ENCODE measurements around the gene PRDM16. TPM values are rescaled to one million over a fixed set of nuclear protein-coding genes. Genes with fewer than 3 reads are reported as not detected.
"Not testable (repeated sequence)": the region's sequence is repeated elsewhere in the genome, so short reads cannot be mapped to it uniquely, and the experiment has no call there.

The PRDM16 gene
- total and polyA plus RNA-seq, 5 experiments from 2014 or later, result not detected

DNA sequence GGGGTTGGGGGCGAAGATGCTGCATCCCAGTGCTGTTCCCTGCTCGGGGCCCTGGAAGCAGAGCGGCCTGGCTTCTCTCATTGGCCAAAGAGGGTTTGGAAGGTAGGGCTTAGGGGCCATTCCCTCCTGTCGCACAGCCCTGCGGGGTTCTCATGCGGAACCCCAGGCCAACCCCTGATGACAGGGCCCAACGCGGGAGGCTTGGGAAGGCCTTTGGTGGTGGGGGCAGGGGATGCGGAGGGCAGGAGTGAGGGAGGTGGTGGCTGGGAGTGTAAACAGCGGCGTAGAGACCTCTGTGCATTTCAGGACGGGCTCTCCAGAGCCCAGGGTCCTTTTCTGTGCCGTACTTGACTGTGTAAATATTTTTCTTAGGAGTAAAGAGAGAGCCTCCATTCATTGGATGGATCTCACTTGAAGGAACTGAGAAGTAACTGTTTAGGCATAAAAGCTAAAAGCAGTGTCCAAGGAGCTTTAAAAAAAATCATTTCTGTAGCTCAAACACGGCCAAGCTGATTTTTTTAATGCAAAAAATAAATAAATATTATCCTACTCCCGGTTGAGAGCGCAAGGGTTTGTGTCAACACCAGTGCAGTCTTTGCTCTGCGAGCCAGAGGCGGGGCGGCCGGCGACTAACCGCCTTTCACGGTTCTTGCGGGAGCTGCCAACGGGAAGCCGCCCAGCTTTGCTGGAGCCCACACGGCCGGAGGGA lies 169.1 kb downstream of the PRDM16 start:
- POLR2A ChIA-PET, result no interaction called here

GRCh38 chr1:3238703-3239278 lies 169.8 kb downstream of the PRDM16 start:
- DNase-seq (no peak), ATAC-seq (no peak)
- POLR2A ChIA-PET, result no interaction called here
- no peak overlapping the region for H3K27ac Mint-ChIP-seq
- no peak overlapping the region for H3K4me3 Mint-ChIP-seq
- H3K27me3 Mint-ChIP-seq, result peaks cover 0 to 7% (median 0%) of the 10 kb centered on the region in 5 donors
- no peaks in the 10 kb centered on the region for H3K9me3 Mint-ChIP-seq
- no peaks in the 10 kb centered on the region for H3K36me3 Mint-ChIP-seq
- no peaks in the 10 kb centered on the region for H3K4me1 Mint-ChIP-seq

More for the DNA sequence above, 169.1 kb downstream of the PRDM16 start:
- no peak for DNase-seq
- no peaks in the 10 kb centered on the region for H3K36me3 Mint-ChIP-seq
- no peak overlapping the region for H3K27ac Mint-ChIP-seq
- ATAC-seq, result no peak
- H3K9me3 Mint-ChIP-seq, result no peaks in the 10 kb centered on the region
- H3K4me3 Mint-ChIP-seq, result no peak overlapping the region
- no peaks in the 10 kb centered on the region for H3K4me1 Mint-ChIP-seq
- peaks cover 0 to 4% (median 0%) of the 10 kb centered on the region in 5 donors for H3K27me3 Mint-ChIP-seq

GRCh38 chr1:3239991-3240390 lies 171.0 kb downstream of the PRDM16 start:
- not testable (repeated sequence) for H3K27ac Mint-ChIP-seq

GRCh38 chr1:3240524-3241235 lies 171.7 kb downstream of the PRDM16 start:
- ATAC-seq, result no peak
- Mint-ChIP-seq H3K4me3 (no peak overlapping the region), H3K4me1 (no peaks in the 10 kb centered on the region), H3K9me3 (no peaks in the 10 kb centered on the region), H3K27ac (no peak overlapping the region), H3K36me3 (no peaks in the 10 kb centered on the region), H3K27me3 (peaks cover 0 to 7% (median 0%) of the 10 kb centered on the region in 5 donors)
- POLR2A ChIA-PET, result no interaction called here
- DNase-seq, result no peak

More at GRCh38 chr1:3239991-3240390, 171.0 kb downstream of the PRDM16 start:
- H3K36me3 Mint-ChIP-seq, ATAC-seq, H3K27me3 Mint-ChIP-seq, H3K4me1 Mint-ChIP-seq, H3K4me3 Mint-ChIP-seq, H3K9me3 Mint-ChIP-seq, DNase-seq, POLR2A ChIA-PET: not testable (repeated sequence)

DNA sequence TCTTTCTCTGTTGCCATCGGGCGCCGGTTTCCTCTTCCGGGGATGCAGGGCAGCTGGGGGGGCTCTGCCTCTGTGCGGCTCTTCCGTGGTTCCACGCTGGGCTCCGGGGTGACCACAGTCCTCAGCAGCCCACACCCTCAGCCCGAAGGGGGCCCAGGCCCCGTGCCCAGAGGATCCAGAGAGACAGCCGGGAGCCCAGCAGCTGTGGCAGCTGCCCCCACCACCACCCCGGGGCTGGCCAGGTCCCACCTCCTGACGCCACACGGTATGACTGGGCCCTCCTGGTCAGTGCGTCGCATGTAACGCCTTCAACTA lies 172.2 kb downstream of the PRDM16 start:
- H3K36me3 Mint-ChIP-seq, result no peaks in the 10 kb centered on the region
- H3K27me3 Mint-ChIP-seq, result peaks cover 0 to 10% (median 0%) of the 10 kb centered on the region in 5 donors
- POLR2A ChIA-PET, result no interaction called here
- ATAC-seq (no peak), DNase-seq (no peak)
- H3K4me1 Mint-ChIP-seq, result no peaks in the 10 kb centered on the region
- no peaks in the 10 kb centered on the region for H3K9me3 Mint-ChIP-seq
- no peak overlapping the region for H3K4me3 Mint-ChIP-seq
- no peak overlapping the region for H3K27ac Mint-ChIP-seq

DNA sequence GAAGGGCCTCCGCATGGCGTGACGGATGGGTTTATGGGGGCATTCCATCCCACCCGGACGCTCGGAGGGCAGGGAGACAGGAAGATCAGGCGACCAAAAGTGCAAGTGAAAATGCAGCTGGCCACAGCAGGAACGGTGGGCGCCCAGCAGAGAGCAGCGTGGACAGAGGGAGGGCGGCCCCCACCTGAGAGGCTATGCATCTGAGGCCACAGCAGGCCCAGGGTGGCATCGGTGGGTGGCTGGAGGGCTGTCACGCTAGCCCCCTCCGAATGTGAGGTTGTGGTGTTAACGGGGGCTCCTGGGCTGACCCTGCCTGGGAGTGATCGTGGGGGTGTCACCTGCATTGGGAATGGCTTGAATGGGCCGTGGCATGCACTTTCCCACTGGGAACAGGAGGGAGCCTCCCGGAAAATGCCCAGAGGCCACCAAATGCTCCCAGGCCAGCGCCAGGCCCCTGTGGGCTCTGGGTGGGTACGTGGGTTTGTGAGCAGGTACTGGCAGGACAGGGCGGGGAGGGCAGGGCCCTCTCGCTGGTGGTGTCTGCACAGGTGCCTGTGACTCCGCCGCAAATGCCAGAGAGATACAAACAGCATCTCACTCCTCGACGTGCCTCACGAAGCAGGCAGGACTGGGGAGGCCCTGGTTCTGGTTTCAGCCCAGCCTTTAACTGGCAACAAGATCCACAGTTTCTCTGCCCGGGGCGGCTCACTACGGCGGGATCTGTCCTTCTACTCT lies 172.8 kb downstream of the PRDM16 start:
- H3K4me3 Mint-ChIP-seq, result no peak overlapping the region
- DNase-seq (no peak), ATAC-seq (no peak)
- H3K36me3 Mint-ChIP-seq, result no peaks in the 10 kb centered on the region
- H3K27ac Mint-ChIP-seq, result no peak overlapping the region
- peaks cover under 1 to 10% (median 2%) of the 10 kb centered on the region in 5 donors for H3K27me3 Mint-ChIP-seq
- no peaks in the 10 kb centered on the region for H3K4me1 Mint-ChIP-seq
- POLR2A ChIA-PET, result no interaction called here
- no peaks in the 10 kb centered on the region for H3K9me3 Mint-ChIP-seq

DNA sequence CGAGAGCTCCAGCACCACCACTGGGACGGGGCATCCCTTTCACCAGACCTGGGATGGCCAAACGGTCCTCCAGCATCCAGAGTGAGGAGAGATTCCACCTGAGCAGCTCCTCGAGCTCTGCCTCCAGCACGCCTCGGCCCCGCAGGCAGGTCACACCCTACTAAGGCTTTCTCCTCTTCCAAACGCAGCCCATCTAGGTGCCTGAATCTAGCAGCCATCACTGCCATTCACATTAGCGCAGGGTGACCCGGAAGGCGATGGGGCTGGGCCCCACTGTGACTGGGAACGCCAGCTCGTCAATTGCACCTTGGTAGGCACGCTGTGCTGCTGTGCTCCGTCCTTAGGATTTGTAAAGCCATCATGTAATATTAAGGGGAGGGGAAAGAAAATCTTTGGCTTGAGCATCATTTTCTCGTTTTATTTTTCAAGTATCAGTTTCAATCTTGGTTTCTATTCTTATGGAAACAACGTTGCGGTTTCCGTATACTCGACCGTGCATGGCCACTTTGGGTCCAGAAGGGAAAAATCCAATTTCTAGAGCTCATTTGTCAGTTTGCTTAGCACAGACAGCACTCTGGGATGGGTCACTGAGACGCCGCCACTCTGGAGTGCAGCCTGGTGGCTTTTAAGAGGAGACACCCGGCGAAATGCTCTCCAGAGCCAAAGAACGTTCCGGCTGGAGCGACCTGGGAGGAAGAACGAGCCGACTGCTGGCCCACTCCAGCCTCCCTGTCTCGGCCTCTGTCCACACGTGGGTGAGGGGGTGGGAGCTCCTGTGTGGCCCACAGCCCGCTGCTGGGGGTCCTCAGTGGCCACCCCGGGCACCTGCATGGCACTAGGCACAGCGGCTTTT lies 173.6 kb downstream of the PRDM16 start:
- ATAC-seq, result no peak
- Mint-ChIP-seq H3K27me3 (peaks cover 3 to 10% (median 6%) of the 10 kb centered on the region in 5 donors), H3K27ac (no peak overlapping the region), H3K4me1 (no peaks in the 10 kb centered on the region), H3K4me3 (no peak overlapping the region), H3K36me3 (no peaks in the 10 kb centered on the region), H3K9me3 (no peaks in the 10 kb centered on the region)
- POLR2A ChIA-PET, result no interaction called here
- DNase-seq, result no peak

GRCh38 chr1:3243304-3243703 lies 174.3 kb downstream of the PRDM16 start:
- no peaks in the 10 kb centered on the region for H3K36me3 Mint-ChIP-seq
- POLR2A ChIA-PET, result no interaction called here
- DNase-seq (no peak), ATAC-seq (no peak)
- no peak overlapping the region for H3K27ac Mint-ChIP-seq
- H3K4me1 Mint-ChIP-seq, result no peaks in the 10 kb centered on the region
- H3K4me3 Mint-ChIP-seq, result no peak overlapping the region
- peaks cover 4 to 10% (median 9%) of the 10 kb centered on the region in 5 donors for H3K27me3 Mint-ChIP-seq
- H3K9me3 Mint-ChIP-seq, result no peaks in the 10 kb centered on the region

- H3K27me3 Mint-ChIP-seq, result peaks cover 7 to 12% (median 10%) of the 10 kb centered on the region in 5 donors
- no peaks in the 10 kb centered on the region for H3K36me3 Mint-ChIP-seq
- H3K27ac Mint-ChIP-seq, result no peak overlapping the region
- no peaks in the 10 kb centered on the region for H3K9me3 Mint-ChIP-seq
- ATAC-seq, result no peak
- no peaks in the 10 kb centered on the region for H3K4me1 Mint-ChIP-seq
- H3K4me3 Mint-ChIP-seq, result no peak overlapping the region
- POLR2A ChIA-PET, result no interaction called here
- no peak for DNase-seq
These were observed 175.3 kb downstream of the PRDM16 start for GRCh38 chr1:3244025-3244926.

DNA sequence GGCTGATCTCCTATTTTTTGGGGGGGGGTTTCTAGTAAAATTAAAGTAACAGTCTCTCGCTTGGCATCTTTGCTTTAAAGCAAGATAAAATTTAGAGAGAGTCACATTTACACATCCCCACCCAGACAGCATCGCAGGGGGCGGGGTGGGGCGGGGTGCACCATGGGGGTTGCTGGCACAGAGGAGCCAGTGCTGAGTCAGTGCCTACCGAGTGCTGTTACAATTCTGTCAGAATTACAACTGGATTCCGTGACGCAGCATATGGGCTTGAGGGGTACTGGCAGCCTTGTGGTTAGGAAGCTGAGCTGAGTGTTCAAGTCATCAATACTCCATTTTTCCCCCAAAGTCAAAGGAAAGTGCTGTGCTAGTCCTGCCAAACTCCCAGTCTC lies 175.9 kb downstream of the PRDM16 start:
- Mint-ChIP-seq H3K4me3 (no peak overlapping the region), H3K36me3 (no peaks in the 10 kb centered on the region), H3K27me3 (peaks cover 8 to 17% (median 12%) of the 10 kb centered on the region in 5 donors), H3K9me3 (no peaks in the 10 kb centered on the region), H3K4me1 (no peaks in the 10 kb centered on the region), H3K27ac (no peak overlapping the region)
- POLR2A ChIA-PET, result no interaction called here
- ATAC-seq (no peak), DNase-seq (no peak)

DNA sequence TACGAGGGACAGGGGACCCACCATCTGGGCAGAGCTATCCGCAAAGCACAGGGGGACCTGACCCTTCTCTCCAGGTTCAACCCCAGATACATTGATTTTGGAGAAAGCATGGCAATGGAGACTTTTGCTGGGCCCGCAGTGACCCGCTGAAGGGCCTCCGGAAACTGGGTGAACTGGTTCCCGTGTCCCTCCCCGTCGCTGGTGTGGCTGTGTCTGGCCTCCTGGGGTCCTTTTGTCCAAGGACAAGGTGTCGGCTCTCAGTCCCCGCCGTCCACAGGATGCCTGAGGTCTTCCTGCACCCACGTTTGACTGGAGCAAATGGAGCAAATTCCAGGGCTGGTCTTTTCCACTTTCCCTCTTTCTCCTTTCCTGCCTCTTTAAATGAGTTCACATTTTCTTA lies 176.3 kb downstream of the PRDM16 start:
- H3K27ac Mint-ChIP-seq, result no peak overlapping the region
- H3K9me3 Mint-ChIP-seq, result no peaks in the 10 kb centered on the region
- H3K4me3 Mint-ChIP-seq, result no peak overlapping the region
- DNase-seq (no peak), ATAC-seq (no peak)
- POLR2A ChIA-PET, result no interaction called here
- no peaks in the 10 kb centered on the region for H3K4me1 Mint-ChIP-seq
- peaks cover 8 to 17% (median 12%) of the 10 kb centered on the region in 5 donors for H3K27me3 Mint-ChIP-seq
- H3K36me3 Mint-ChIP-seq, result no peaks in the 10 kb centered on the region

- Mint-ChIP-seq H3K36me3 (no peaks in the 10 kb centered on the region), H3K27ac (no peak overlapping the region), H3K4me1 (no peaks in the 10 kb centered on the region), H3K27me3 (peaks cover 8 to 17% (median 12%) of the 10 kb centered on the region in 5 donors), H3K9me3 (no peaks in the 10 kb centered on the region), H3K4me3 (no peak overlapping the region)
- ATAC-seq, result no peak
- DNase-seq, result no peak
- POLR2A ChIA-PET, result no interaction called here
These were observed 176.8 kb downstream of the PRDM16 start for GRCh38 chr1:3245768-3246167.

Data from naive thymus-derived CD8-positive, alpha-beta T cell (primary cell).